ENCODE data around the gene FAM237B. TPM values are rescaled to one million over a fixed set of nuclear protein-coding genes. Genes with fewer than 3 reads are reported as not detected.

The FAM237B gene
- total and polyA plus RNA-seq, 8 donors: 0.11 to 0.31 (median 0.20) TPM; not detected in 2

DNA sequence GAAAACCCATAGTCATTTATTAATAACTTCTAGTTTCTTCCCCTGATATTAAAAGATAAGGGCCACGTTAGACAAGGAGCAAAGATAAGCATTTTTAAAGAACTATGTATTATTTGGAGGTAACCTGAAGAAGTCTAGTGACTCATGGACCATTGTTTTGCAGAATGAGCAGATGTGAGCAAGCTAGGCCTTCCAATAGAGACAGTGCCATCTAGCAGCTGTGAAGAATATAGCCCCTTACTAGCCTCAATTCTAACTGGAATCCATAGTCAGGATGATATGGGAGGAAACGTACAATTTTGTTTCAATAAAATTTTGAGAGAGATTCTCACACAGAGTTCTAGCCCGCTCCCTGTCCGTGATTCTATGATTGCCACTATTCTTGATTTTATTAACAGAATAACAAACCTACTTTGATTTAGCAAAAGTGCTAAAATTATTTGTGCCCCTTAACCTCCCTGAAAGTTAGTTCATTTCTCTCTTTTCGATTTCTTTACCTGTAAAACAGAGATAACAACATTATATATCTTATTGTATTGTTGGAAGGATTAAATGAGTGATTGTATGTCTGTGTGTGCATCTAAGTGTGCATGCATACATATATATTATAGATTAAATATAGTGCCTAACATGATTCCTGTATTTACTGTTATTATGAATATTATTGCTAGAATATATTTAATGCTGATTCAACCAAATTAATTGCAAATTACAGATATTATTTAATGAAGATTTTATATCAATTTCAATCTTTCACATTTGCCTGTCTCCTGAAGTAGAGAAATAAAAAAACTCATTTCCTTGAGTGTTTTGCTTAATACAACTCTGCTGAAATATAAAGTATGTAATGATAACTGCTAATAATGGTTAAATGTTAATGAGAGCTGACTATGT is 22.7 kb downstream of the FAM237B start:
- intact Hi-C loops (cut with DNase I): no loop called here
- TF ChIP-seq, protein P1, sequence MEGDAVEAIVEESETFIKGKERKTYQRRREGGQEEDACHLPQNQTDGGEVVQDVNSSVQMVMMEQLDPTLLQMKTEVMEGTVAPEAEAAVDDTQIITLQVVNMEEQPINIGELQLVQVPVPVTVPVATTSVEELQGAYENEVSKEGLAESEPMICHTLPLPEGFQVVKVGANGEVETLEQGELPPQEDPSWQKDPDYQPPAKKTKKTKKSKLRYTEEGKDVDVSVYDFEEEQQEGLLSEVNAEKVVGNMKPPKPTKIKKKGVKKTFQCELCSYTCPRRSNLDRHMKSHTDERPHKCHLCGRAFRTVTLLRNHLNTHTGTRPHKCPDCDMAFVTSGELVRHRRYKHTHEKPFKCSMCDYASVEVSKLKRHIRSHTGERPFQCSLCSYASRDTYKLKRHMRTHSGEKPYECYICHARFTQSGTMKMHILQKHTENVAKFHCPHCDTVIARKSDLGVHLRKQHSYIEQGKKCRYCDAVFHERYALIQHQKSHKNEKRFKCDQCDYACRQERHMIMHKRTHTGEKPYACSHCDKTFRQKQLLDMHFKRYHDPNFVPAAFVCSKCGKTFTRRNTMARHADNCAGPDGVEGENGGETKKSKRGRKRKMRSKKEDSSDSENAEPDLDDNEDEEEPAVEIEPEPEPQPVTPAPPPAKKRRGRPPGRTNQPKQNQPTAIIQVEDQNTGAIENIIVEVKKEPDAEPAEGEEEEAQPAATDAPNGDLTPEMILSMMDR (IDR thresholded peaks at IDR 0.05): peak; percentile 32 to 52
- no peaks in the 10 kb centered on the region for H3K27me3 ChIP-seq
- no peaks in the 10 kb centered on the region for H3K36me3 ChIP-seq
- H3K9me3 ChIP-seq: no peaks in the 10 kb centered on the region
- no peak overlapping the region for H3K27ac ChIP-seq
- DNase-seq: peak in 1 of 4 donors; percentile 12
- peak; percentile 87 for ATAC-seq
- no peaks in the 10 kb centered on the region for H3K4me1 ChIP-seq
- no peak overlapping the region for H3K4me3 ChIP-seq

DNA sequence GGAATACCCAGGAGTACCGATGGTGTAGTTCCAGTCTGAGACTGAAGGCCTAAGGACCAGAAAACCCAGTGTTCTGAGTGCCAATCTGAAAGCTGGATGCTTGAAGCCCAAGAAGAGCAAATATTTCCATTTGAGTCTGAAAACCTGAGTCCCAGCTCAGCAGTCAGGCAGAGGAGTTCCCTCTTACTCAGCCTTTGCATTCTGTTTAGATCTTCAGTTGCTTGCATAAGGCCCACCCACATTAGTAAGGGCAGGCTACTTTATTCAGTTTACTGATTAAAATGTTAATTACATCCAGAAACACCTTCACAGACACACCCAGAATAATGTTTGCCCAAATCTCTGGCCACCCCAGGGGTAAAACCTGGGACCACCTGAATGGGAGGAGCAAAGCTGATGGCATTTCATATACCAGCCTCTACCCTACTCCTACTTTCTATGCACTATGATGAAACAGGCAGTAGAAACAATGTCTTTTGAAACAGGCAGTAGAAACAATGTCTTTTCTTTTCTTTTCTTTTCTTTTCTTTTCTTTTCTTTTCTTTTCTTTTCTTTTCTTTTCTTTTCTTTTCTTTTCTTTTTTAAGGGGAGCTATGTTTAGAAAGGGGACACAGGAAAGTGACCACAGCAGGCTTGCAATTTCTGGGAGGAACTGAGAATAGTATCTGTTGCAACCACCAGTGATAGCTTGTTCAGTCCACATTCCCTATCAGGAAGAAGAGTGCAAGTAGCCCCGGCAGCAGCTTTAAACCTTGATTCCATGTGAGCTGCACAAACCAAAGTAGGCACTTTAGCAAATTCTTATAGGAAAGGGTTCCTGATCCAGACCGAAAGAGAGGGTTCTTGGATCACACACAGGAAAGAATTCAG is 30.6 kb downstream of the FAM237B start:
- H3K36me3 ChIP-seq: no peaks in the 10 kb centered on the region
- no peaks in the 10 kb centered on the region for H3K27me3 ChIP-seq
- intact Hi-C loops (cut with DNase I): no loop called here
- ATAC-seq: no peak
- DNase-seq: no peak
- H3K4me3 ChIP-seq: no peak overlapping the region
- TF ChIP-seq, protein P1 (IDR thresholded peaks at IDR 0.05): no peak
- peaks cover 0 to 4% of the 10 kb centered on the region in 2 donors for H3K4me1 ChIP-seq
- peaks cover 0 to 10% of the 10 kb centered on the region in 2 donors for H3K9me3 ChIP-seq
- H3K27ac ChIP-seq: peak overlapping the region in 1 of 2 donors; percentile 14

DNA sequence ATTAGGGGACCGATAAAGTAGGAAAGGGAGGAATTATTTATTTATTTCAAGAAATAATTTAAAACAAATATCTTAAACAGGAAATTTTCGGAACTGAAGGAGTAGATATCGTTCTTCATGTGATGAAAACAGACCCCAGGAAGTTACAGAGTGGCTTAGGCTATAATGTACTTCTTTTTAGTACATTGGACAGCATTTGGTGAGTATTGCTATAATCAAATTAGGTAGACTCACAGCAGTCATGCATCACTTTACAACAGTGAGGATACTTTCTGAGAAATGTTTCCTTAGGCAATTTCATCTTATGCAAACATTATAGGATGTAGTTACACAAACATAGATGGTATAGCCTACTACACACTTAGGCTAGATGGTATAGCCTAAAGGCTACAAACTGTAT is 33.0 kb downstream of the FAM237B start:
- no peaks in the 10 kb centered on the region for H3K27me3 ChIP-seq
- TF ChIP-seq, protein P1 (IDR thresholded peaks at IDR 0.05): no peak
- no peaks in the 10 kb centered on the region for H3K36me3 ChIP-seq
- H3K4me1 ChIP-seq: peaks cover 0 to 4% of the 10 kb centered on the region in 2 donors
- no peak for ATAC-seq
- peaks cover 0 to 10% of the 10 kb centered on the region in 2 donors for H3K9me3 ChIP-seq
- no peak for DNase-seq
- no peak overlapping the region for H3K27ac ChIP-seq
- intact Hi-C loops (cut with DNase I): no loop called here
- H3K4me3 ChIP-seq: no peak overlapping the region

DNA sequence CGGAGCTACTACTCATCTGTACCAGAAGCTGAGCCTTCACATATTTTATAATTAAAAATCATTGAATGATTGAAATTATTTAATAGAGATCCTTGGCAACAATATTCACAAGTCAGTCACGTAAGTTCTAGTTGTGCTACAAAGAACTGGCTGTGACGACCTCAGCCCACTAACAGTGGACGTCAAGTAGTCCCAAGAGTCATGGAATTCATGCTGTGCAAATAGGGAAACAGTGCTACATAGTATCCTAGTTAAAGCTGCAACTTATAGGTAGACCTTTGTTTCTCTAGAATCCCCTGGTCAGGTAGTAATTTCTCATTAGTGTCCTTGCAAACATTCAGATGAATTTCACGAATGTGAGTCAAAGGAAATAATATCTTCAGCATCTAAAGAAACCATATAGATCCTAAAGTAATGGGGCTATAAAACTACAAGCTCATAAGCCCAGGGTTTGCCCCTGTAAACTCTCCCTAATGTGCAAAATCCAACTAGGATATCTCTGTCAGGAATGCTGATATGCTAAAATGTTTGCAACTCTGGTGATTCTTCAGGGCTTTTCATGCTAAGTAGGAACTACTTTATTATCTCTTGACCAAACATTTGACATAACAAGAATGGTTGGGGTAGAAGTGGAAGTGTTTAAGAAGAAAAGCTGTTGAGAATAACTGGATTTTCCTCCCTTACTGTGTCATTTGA is 44.9 kb downstream of the FAM237B start:
- TF ChIP-seq, protein P1 (IDR thresholded peaks at IDR 0.05): no peak
- Histone ChIP-seq H3K4me3 (no peak overlapping the region), H3K27me3 (no peaks in the 10 kb centered on the region), H3K9me3 (no peaks in the 10 kb centered on the region), H3K27ac (no peak overlapping the region), H3K36me3 (no peaks in the 10 kb centered on the region), H3K4me1 (no peaks in the 10 kb centered on the region)
- DNase-seq (no peak), ATAC-seq (no peak)
- intact Hi-C loops (cut with DNase I): no loop called here

Measured in left lung (tissue), 10 donors.